ENCODE data around the gene COL28A1.

GRCh38 chr7:7352845-7353244 lies 182.8 kb downstream of the COL28A1 start:
- TF ChIP-seq REST (IDR thresholded peaks at IDR 0.05) (no peak), RXRA (IDR thresholded peaks at IDR 0.05) (no peak), HNF4A (conservative IDR thresholded peaks at IDR 0.05) (no peak)

Data from liver (tissue), 2 donors.